ENCODE measurements around the gene DAAM2.

GRCh38 chr6:39839445-39839844 lies 47.3 kb downstream of the DAAM2 start:
- no peak for TF ChIP-seq CTCF (IDR thresholded peaks at IDR 0.05 in 4 of 5, conservative IDR thresholded peaks at IDR 0.05 in 1 of 5)
- no peak for TF ChIP-seq POLR2A (IDR thresholded peaks at IDR 0.05)

Data from gastrocnemius medialis (tissue), 4 donors.